ENCODE measurements around the gene PLCB4.

Gene PLCB4

GRCh38 chr20:9334866-9335265, 266.0 kb downstream of the PLCB4 start:
- no peak for DNase-seq

GRCh38 chr20:9338101-9338500, 269.2 kb downstream of the PLCB4 start:
- no peak for DNase-seq

- no peak for DNase-seq
Measured at GRCh38 chr20:9339708-9340107, 270.8 kb downstream of the PLCB4 start.

GRCh38 chr20:9342651-9343050, 273.8 kb downstream of the PLCB4 start:
- no peak for DNase-seq

DNA sequence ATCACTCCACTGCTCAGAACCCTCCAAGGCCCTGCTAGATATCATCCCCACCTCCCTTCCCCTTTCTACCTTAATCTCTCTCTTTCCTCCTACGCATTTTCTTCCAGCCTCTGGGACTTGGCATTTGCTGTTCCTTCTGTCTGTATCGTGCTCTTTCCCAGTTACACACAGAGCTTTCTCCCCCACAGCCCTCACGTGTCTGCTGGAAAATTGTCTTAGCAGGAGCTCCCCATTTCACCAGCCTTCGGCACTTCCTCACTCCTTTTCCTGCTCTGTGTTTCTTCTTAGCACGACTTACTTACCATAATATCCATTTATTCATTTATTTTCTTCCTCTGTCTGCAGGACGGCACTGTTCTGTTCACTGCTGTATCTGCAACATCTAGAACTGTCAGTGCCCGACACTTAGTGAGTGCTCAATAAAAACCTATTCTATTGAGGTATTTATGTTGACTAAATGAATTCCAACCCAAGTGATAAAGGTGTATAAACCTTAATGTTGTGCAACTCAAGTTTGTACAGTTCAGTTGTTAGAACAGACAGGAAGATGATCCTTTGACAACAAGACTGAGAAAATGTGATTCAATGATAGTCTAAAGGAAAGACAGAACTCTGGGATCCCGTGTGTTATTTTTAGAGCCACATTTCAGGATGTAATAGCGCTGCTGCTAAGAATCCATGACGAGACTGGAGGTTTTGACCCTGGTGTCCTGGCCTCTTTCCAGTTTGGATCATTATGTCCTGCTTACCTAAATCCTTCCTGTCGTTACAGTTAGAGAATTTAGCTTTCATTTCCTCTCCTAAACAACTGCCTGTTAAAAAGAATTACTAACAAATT, 275.4 kb downstream of the PLCB4 start:
- DNase-seq, result no peak

DNA sequence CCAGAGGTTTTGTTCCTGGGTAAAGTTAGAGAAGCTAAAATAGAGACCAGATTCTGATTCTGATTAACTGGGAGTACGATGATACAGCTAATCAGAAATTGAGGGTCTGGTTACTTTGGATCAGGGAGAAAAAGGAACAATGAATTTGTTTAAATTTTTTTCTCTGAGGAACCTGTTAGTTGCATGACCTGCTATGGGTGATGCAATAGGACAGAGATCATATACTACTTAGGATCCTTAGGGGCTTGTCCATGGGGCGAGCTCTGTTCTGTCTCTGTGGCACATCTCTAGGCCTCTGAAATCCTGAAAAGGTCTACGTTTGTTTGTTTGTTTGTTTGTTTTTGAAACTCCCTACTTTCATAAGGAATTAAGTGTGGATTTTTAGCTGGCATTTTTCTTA, 279.4 kb downstream of the PLCB4 start:
- DNase-seq, result no peak

GRCh38 chr20:9348747-9349146, 279.9 kb downstream of the PLCB4 start:
- no peak for DNase-seq

- no peak for DNase-seq
Measured at GRCh38 chr20:9349249-9349648, 280.4 kb downstream of the PLCB4 start.

DNA sequence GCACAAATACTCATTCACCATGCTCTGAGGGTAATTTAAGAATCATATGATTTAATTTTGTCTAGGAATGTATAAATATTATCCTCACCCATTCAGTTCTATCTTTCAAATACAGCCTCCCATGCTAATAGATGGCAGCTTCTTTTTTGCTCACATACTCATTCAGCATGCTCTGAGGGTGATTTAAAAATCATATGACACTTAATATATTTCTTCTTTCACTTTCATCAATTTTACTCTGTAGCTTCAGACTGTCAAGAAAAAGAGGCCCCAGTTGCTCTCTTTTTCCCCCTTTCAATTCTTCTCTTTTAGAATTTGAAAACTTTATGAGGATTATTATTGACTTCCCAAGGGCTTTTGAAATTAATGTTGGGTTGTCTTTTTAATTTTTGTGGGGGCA, 283.9 kb downstream of the PLCB4 start:
- no peak for DNase-seq

- DNase-seq, result no peak
Measured at GRCh38 chr20:9353180-9353915, 284.5 kb downstream of the PLCB4 start.

GRCh38 chr20:9353916-9354276, 285.0 kb downstream of the PLCB4 start:
- DNase-seq, result no peak

DNA sequence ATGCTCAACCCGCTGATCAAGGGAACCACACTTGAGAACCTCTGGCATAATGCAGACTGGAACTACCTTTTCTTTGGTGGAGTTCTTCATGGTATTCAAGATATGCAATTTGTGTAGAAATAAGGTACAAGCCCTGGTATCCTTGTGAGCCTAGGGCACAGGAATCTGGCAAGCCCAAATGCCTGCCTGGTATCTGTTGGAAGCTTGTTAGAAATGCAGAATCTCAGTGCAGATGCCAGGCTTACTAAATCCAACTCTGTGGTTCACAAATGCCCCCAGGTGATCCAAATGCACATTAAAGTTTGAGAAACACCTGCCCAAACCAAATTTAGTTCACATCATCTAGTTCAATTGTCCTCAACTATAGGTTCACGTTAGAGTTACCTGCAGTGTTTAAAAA, 285.7 kb downstream of the PLCB4 start:
- DNase-seq, result no peak

GRCh38 chr20:9358001-9358400, 289.1 kb downstream of the PLCB4 start:
- DNase-seq, result no peak

- DNase-seq, result no peak
Measured at GRCh38 chr20:9359561-9360308, 290.8 kb downstream of the PLCB4 start.

DNA sequence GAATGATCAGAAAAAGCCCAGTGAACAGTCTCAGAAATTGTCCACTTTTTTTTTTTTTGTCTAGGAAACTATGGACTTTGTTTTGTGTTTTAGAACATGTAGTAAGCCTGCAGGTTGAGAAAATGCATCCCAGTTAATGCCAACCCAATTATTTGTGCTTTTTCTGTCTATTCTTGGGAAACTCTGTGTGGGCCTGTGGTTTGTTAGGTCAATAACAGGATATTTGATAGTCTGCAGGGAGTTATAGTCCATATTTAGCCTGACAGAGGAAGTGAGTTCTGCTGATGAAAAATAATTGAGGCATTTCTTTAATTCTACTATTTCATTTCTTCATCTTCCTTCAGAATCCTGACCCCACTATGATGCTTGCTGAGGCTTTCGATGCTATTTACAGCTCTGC, 291.5 kb downstream of the PLCB4 start:
- DNase-seq, result no peak

DNA sequence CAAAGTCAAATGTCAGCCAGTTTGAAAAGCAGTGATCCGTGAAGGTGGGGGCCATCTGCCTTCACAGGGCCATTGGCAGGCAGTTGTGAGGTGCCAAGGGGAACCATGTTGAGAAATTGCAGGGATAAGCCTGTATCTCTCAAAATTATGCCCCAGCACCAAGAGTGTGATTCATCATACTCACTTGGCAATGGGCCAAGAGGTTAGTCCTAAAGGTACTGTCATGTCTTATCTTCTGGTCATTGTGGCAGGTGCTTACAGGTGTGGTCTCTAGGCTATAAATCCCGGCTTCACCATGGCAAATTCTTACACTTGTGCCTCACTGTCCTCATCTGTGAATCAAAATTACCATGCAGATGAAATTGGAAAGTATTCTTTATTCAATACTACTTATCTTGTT, 294.8 kb downstream of the PLCB4 start:
- DNase-seq, result no peak

- no peak for DNase-seq
Measured at GRCh38 chr20:9367328-9367727, 298.4 kb downstream of the PLCB4 start.

- no peak for DNase-seq
Measured at GRCh38 chr20:9367746-9368145, 298.9 kb downstream of the PLCB4 start.

GRCh38 chr20:9368893-9369292, 300.0 kb downstream of the PLCB4 start:
- no peak for DNase-seq

- no peak for DNase-seq
Measured at GRCh38 chr20:9369557-9369956, 300.7 kb downstream of the PLCB4 start.

- DNase-seq, result no peak
Measured at GRCh38 chr20:9374072-9374471, 305.2 kb downstream of the PLCB4 start.

DNA sequence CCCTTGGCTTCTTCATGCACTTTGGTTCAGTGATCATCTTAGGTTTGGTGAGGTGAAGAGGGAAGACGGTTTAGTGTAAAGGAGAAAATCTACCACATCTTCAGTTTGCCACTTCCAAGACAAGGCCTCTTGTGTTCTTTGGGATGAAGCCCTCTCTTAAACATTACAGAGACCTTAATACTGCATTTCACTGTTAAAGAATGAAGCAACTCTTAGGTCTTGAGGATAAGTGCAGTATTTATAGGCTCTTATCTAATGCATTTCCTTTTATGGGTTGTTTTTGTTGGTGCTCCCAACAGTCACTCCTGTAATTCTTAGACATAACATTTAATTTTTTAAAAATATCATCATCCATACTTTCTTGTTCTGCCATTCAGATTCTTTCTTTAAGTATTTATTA, 305.6 kb downstream of the PLCB4 start:
- no peak for DNase-seq

DNA sequence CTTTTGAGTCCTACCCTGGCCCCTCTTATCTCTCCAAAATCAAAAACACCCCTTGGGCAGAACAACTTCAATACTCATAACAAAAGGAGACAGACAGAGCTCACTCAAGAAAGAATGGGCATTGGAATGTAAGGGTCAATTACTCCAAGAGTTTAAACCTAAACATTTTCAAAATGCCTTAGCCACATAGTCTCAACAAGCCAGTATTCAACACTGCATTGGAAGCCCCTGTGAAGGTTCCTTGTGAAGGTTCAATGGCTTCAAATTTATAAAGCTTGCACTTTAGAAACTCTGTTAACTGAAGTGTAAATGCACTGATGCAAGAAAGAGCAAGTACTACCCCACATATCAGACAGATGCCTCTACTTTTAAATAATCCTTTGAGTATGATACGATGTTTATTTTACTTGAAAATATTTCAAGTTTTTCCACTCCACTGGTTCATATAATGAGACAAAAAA, 306.4 kb downstream of the PLCB4 start:
- no peak for DNase-seq

DNA sequence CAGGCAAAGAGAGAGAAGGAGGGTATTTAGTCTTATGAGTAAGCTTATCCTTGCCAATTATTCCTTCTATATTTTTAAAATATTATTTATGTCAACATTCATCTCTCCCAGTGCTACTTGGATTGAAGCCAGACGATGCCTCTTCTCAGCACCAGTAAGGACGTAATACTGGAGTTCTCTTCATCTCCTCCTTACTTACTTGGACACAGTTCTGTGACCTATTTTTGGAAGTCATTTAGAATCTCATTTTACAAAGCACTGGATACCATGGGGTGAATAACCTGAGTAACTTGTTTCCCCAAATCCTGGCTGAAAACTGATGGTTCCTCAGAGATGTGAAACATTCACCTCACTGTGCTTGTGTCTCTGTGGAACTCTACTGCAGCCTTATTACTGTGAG, 308.1 kb downstream of the PLCB4 start:
- DNase-seq, result no peak

Data from activated T-cell treated with anti-CD3 and anti-CD28 coated beads, Interleukin-2, amount 50 U/mL, for 48 hours (primary cell).